Activated CD4-positive, CD25-positive, alpha-beta regulatory T cell treated with anti-CD3 and anti-CD28 coated beads, Interleukin-2, amount 50 U/mL, for 24 hours (primary cell): ENCODE results near the gene ALDH4A1.
"Not testable (repeated sequence)": the region's sequence is repeated elsewhere in the genome, so short reads cannot be mapped to it uniquely, and the experiment has no call there.

Experiments
- ATAC-seq, 2 donors: fragments of 150-1000 bp; cut with Tn5 transposase; one replicate each; pipeline ENCODE4 v1.10.0; 2021; ENCODE audit warnings: mild to moderate bottlenecking in 1 of 2, moderate library complexity in 1 of 2

Gene ALDH4A1

DNA sequence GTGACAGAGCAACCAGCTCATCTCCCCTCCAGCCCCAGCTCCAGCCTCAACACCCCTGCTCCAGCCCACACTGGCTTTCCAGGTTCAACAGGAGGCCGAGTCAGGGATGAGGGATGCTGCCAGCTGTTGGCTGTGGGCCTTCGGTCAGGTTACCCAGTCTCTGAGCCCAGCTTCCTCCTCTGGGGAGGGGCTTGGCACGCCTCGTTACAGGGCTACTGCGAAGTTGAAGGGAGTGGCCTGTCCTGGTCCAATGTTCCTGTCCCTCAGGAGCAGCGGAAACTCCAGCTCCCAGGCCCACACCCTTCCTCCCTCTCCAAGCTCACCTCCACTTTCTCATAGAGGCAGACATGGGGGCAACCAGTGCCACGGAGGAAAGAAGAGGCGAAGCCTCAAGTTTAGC, 27.8 kb downstream of the ALDH4A1 start:
- ATAC-seq: no peak

DNA sequence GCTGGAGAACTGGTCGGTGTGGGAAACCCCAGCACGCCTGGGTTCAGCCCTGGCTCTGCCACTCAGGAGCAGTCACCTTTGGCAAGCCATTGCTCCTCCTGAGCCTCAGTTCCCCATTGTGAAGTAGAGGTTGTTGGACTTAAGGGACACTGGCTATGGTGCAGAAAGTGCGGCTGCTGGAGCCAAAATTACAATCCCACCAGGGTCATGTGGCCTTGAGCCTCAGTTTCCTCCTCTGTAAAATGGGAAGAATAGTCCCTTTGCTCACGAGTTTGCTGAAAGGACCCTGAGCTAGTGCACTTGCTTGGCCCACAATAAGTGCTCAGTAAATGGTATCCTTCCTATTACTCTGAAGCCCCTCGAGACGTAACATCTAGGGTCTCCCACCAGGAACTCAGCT, 28.3 kb downstream of the ALDH4A1 start:
- no peak for ATAC-seq

DNA sequence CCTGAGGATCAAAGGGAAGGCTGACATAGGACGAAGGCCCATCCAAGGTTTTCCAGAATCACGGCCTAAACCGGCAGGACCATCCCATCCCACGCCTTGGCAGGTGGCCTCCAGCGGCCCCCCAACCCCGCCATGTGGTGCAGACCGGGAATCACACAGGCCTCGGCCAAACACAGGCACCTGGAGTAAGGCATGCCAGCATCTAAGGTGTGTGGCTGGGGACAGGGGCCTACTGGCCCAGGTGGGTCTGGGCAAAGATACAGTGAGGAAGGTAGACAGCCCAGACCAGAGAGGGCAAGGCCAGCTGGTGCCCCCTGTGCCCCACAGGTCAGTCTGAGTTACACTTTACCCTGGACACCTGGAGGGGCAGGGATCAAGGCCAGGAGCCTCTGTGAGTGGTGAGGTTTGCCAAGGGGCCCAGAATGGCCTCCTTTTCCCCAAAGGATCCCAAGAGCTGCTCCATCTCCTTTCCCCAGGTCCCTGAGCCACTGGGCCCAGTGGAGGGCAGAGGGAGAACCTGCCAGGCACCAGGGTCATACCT, 30.2 kb downstream of the ALDH4A1 start:
- ATAC-seq: no peak

DNA sequence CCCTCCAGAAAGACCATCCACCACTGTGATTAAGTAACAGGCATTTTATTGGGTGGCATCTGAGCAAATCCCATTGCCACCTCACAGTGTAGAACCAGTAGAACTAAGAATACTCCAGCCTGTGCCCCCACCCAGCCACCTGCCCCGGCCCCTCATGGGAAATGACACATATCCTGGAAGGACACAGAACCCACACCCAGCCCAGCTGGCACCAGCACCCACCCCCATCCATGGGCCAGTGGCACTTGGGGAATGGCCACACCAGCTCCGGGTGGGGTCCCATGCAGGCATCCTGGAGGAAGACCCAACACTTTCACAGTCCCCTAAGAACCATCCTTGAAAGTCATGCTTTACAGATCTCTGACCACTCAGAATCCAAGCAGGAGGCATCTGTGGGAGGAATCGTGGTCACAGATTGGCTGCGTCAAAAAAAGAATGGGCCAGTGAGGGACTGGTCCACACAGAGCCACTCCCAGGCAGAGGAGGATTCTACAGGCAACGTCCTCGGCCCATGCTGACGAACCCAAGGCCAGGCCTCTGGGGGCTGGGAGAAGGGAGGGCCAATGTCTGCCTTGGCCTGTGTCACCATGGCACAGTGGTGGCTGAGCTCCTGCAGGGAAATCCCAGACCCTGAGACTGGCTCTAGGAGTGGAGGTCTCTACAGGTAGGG, 30.8 kb downstream of the ALDH4A1 start:
- no peak for ATAC-seq

DNA sequence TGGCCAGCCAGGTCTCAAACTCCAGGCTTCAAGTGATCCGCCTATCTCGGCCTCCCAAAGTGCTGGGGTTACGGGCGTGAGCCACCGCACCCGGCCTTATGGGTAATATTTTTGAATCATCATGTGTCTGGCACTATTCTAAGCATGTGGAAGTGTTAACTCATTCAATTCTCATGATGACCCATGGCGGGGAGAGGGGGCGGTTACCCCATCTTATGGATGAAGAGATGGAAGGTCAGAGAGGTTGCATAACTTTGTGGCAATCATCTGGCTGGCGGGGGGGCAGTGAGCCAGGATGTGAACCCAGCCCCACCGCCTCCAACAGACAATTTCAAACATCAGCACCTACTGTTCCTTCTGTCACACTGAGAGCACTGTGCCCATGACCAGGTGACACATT, 31.4 kb downstream of the ALDH4A1 start:
- no peak for ATAC-seq

DNA sequence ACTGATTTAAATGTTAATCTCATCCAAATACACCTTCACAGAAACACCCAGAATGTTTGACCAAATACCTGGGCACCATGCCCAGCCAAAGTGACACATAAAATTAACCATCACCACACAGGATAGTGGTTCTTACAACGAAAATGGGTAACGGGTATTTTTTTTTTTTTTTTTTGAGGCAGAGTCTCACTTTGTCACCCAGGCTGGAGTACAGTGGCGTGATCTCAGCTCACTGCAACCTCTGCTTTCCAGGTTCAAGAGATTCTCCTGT, 31.8 kb downstream of the ALDH4A1 start:
- not testable (repeated sequence) for ATAC-seq

DNA sequence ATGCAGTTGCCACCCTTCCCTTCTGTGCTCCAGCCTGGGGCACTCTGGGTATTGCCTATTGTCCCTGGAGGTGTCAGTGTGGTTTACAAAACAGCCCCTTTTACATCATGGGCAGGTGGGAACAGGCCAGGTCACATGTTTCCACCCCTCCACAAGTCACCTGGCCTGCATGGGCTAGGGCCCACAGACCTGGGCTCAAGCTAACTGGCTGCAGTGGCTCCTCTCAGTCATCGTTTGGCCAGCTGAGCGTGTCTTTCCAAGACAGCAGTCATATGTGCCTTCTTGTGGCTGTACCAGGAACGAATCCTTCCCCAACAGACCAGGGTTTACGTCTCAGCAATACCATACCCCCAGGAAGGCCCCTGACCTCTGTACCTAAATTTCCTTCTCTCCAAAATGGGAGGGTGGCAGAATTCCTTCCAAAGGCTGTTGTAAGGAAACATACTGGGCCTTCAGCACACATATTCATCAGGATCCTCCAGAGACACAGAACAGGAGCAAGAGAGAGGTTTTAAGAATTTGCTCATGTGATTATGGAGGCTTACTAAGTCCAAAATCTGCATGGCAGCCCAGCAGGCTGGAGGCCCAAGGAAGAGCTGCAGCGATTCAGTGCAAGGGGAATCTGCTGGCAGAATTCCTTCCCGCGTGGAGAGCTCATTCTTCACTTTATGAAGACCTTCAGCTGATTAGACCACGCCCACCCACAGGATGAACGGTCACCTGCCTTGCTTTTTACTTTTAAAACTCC, 32.3 kb downstream of the ALDH4A1 start:
- no peak for ATAC-seq

DNA sequence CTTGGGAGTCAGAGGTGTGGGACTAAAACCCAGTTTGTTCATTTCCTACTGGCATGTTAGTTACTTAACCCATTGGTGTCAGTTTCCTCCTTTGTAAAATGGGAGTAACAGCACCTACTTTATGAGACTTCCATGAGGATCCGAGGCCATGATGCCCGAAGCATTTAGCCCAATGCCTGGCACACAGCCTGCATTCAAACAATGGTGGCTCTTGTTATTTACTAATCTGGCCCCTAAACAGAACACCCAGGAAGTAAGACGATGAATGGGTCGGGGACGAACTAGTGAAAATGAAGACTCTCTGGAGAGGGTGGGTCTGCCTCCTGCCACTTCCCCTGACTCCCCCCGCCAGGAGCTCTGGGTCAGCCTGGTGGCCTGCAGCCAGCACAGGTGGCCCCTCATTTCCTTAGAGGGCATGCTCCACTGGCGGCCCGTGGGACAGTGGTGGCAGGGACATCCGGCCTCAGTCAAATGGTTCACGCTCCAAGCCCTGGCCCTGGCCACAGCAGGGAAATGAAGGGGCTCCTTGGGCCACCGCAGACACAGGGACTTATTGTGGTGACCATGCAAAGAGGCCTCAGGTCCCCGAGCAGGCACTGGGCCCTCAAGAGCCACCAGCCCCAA, 33.4 kb downstream of the ALDH4A1 start:
- ATAC-seq: no peak

DNA sequence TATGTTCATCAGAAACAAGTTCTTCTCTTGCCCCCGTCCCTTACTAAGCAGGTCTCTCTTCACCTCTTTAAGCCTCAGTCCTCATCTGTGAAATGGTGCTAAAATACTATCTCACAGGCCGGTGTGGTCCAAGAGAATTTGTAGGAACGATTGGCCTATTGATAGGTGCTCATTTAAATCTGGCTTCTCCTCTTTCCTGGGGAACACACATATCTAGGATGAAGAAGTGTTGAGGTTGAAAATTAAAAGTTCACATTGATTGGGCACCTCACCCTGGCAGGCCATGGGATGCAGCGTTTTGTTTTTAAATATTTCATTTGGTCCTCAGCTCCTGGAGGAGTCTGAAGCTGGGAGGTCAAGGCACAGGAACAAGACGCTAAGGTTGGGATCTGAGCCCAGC, 34.0 kb downstream of the ALDH4A1 start:
- no peak for ATAC-seq

DNA sequence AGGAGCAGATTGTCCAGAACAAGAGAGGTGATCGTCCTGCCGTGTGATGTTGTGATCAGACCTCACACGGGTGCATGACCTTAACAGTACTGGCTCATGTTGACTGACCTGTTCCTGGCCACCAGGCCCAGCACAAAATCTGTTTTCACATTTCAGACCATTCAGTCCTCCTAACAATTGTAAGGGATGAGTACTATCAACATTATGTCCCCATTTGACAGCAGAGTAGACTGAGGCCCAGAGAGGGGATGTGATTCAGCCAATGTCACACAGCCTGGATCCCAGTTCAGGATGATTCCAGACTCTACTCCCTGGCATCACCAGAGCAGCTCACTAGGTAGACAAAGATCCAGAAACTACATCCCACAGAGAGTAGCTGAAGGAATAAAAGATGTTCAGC, 35.5 kb downstream of the ALDH4A1 start:
- ATAC-seq: no peak

DNA sequence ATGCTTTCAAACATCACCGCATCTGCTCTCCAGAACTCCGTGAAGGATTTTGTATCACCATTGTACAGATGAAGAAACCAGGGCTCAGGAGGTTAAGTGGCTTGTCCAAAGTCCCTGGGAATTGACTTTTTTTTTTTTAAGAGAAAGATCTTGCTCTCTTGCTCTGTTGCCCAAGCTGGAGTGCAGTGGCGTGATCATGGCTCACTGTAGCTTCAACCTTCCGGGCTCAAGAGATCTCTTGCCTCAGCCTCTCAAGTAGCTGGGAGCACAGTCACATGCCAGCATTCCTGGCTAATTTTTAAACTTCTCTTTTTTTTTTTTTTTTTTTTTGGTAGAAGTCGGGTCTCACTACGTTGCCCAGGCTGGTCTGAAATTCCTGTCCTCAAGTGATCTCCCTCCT, 36.0 kb downstream of the ALDH4A1 start:
- ATAC-seq: no peak

DNA sequence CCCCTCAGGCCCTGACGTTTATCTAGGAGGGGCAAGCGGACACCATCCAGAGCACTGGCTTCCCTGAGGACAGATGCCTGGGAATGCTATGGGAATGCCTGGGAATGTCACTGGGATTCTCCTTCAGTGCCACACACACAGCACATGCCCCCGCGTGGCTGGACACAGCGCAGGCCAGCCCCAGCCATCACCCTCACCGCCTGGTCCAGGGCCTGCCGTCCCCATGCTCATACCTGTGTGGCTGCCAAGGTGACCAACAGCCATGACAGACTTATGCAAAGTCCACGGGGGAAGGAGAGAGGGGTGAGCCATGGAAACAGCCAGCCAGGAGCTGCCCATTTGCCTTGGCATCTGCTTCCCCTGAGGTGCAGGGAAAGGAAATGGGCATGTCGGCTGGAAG, 37.2 kb downstream of the ALDH4A1 start:
- no peak for ATAC-seq

DNA sequence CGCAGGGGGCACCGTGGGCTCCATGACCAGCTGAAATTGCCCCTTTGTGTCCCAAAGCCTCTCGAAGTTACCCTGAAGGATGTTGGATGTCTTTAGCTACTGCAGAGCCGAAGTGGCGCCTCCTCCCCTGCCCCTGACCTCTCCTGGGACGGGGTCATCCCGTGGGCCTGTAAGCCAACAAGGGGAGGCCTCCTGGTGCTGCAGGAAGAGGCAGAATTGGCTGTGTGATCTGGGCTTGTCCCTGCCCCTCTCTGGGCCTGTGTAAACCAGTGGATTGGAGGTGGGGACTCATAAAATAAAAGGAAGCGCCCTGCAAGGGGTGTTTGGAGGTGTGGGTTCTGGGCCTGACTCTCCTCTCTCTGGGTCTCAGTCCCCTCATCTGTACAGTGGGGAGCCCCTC, 40.8 kb downstream of the ALDH4A1 start:
- no peak for ATAC-seq

DNA sequence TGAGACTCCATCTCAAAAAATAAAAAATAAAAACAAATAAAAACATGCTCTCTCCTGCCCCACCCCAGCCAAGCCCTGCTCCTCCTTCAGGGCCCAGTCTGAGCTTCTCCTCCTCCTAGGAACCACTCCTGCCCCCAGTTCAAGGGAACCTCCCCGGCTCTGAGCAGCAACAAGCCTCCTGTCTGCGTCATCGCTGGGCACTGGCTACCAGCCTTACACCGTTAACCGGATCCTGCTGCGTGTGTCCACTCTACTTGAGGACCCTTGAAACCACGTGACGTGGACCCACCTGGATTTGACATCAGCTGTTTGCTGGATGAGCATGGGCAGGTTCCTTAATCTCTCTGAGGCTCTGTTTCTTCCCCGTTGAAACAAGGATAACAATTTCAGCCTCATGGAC, 41.3 kb downstream of the ALDH4A1 start:
- no peak for ATAC-seq

DNA sequence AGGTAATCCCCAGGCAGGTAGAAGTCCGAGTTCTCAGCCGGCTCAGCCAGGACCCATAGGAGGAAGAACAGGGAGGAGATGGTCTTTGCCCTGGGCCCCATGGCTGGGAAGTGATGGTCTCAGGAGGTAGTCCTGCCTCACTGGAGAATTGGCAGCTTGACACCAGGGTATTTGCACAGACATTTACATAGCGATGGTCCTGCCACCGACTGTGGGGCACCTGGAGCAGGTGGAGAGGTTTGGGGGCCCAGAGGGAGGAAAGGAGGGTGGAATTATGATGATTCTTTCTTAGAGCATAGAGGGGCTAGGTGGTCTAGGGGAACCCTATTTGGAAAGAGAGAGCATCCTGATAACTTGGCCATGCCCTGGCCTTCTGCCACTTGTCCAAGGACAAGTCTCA, 42.8 kb downstream of the ALDH4A1 start, which contains the start of gene TAS1R2:
Gene TAS1R2 (minus strand): TSS at position 101 of the 400 bp plus-strand sequence. CDS start 0 bp downstream, at position 101.
- ATAC-seq: no peak

DNA sequence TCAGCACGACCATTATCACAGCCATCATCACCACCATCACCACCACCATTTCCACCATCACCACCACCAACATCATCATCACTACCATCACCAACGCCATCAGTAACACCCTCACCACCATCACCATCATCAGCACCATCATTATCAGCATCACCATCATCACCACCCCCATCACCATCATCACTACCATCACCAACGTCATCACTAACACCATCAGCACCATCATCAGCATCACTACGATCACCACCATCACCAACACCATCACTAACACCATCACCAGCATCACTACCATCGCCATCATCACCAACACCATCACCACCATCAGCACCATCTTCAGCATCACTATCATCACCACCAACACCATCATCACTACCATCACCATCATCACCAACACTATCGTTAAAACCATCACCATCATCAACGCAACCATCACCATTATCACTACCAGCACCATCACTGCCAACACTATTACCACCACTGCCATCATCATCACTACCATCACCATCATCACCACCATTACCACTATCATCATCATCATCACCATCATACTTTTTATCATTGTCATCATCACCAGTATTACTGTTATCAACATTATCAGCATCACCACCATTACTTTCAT, 44.2 kb downstream of the ALDH4A1 start:
- no peak for ATAC-seq

DNA sequence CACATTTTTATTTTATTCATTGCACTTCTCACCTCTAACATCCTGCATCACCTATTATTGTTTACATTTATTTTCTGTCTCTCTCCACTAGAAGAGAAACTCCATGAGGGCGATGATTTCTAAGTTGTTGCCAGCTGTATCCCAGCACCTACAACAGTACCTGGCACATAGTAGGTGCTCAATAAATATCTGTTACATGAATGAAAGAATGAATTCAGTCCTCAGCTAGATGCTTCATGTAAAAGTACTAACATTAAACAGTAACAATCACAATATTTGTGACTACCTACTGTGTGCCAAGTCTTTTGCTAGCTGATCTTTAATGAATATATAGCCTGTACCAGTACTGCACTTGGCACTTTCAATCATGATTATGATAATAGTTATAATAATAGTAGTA, 45.9 kb downstream of the ALDH4A1 start:
- no peak for ATAC-seq

DNA sequence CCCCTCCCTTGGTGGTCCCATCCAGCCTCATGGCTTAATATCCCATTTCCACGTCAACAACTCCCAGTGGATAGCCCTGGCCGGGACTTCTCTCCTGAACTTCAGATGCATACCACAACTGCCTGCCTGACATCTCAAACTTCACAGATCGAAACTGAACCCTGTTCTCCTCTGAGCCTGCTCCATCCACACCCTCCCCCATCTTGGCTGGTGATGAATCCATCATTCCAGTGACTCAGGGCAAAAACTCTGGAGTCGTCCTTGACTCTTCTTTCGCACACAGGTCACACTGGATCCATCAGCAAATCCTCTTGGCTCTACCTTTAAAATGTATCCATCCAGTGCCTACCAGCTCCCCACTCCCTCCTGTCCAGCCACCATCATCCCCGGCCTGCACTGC, 46.8 kb downstream of the ALDH4A1 start:
- ATAC-seq: no peak

DNA sequence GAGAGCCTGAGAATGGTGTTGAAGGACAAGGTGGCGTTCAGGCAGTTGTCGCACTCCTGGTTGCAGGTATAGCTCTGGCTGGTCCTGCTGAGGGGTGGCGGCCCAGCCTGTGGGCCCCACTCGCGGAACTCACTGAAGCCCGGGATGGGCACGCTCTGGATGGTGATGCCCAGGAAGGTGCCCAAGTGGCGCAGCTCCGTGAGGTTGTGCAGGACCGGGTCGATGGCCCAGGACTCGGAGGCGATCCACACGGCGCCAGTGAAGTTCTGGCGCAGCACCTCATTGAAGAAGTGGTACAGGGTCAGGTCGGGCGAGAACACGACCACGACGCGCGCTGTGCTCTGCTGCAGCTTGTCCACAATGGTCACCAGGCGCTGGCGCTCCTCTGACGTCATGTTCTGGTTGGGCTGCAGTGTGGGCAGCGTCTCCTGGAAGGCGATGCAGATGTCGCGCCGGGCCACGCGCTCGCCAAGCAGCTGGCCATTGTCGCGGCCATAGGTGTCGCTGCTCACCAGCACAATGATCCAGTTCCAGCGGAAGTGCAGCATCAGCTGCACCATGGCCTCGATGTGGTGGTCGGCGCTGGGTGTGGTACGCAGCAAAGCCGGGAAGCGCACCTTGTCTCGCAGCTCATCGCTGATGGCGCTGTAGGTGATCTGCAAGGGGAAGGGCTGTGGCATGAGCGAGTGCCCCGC, 47.9 kb downstream of the ALDH4A1 start:
- no peak for ATAC-seq

DNA sequence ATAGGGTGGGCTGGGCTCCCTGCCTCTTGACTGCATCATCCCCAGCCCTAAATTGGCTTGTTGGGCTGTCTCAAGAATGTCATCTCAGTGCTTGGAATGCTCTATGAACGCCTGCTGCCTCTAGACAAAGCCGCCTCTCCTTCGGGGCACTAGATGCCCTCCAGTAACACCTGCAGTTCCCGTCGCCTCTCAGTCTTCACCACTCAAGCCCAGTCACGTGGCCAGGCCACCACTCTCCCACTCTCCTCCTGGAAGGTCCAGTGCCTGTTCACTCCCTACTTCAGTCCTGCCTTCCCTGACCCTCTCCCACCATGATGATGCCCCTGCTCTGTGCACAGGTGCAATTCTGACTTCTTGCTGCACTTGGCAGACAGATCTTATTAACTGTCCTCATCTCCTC, 49.9 kb downstream of the ALDH4A1 start:
- ATAC-seq: no peak

DNA sequence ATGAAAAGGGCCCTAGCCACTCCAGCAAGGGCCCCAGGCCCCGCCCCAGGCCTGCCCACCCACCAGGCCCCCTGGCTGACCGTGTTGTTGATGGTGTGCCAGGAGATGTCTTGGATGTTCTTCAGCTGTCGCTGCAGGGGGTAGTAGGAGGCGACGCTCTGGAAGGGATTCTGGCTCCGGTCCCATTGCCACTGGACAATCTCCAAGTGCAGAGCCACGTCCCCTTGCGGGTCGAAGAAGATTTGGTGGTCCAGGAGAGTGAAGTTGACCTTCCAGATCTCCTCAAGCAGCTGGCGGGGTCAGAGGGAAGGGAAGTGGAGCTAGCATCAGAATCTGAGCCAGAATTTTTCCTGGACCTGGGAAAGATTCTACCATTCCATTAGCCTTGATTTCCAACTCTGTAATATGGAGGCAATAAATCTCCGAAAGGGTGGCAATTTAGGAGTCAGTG, 53.1 kb downstream of the ALDH4A1 start:
- no peak for ATAC-seq

DNA sequence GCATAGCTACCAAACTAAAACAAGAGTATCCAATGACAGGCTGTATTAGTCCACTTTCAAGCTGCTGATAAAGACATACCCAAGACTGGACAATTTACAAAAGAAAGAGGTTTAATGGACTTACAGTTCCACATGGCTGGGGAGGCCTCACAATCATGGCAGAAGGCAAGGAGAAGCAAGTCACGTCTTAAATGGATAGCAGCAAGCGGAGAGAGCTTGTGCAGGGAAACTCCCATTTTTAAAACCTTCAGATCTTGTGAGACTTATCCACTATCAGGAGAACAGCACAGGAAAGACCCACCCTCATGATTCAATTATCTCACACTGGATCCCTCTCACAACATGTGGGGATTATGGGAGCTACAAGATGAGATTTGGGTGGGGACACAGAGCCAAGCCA, 54.6 kb downstream of the ALDH4A1 start:
- not testable (repeated sequence) for ATAC-seq

DNA sequence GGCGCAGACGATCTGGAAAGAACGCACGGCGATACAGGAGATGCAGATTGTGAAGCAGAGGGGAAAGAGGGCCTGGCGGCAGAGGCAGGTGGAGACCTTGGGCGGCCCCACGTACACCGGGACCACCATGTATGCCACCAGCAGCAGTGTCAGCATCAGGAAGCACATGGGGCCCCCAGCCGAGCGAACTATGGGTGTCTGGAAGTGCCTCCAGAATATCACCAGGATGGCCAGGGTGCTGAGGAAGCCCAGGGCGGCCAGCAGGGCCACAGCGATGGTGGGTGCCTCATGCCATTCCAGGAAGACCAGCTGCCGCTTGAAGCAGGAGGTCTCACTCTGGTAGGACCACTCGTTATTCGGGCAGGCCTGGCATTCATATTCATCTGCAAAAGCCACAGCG, 62.2 kb downstream of the ALDH4A1 start:
- no peak for ATAC-seq
